NCI-H1105 (cell line): ENCODE results near the gene CADM1.
A peak's percentile ranks its signal among the peaks of the same experiment; 100 is the strongest.

Experiments
- DNase-seq: peaks from one replicate; lab custom pipeline; 2025; lab: John Stamatoyannopoulos, UW

CADM1 gene

GRCh38 chr11:115352805-115353485, 151.3 kb downstream of the CADM1 start:
- no peak for DNase-seq

- DNase-seq: no peak
Observed at GRCh38 chr11:115349335-115350017, 154.7 kb downstream of the CADM1 start.

- DNase-seq: peak; percentile 64
Observed at GRCh38 chr11:115348416-115348815, 155.8 kb downstream of the CADM1 start.

- peak; percentile 87 for DNase-seq
Observed at GRCh38 chr11:115347106-115347505, 157.1 kb downstream of the CADM1 start.

- DNase-seq: no peak
Observed at GRCh38 chr11:115345840-115346239, 158.4 kb downstream of the CADM1 start.

- no peak for DNase-seq
Observed at GRCh38 chr11:115345361-115345760, 158.9 kb downstream of the CADM1 start.

- DNase-seq: no peak
Observed at GRCh38 chr11:115344846-115345245, 159.4 kb downstream of the CADM1 start.

GRCh38 chr11:115342142-115342541, 162.1 kb downstream of the CADM1 start:
- no peak for DNase-seq

GRCh38 chr11:115340874-115341273, 163.3 kb downstream of the CADM1 start:
- no peak for DNase-seq

- DNase-seq: no peak
Observed at GRCh38 chr11:115338476-115338875, 165.7 kb downstream of the CADM1 start.

GRCh38 chr11:115334932-115335788, 169.1 kb downstream of the CADM1 start:
- DNase-seq: peak; percentile 24

GRCh38 chr11:115333949-115334348, 170.3 kb downstream of the CADM1 start:
- no peak for DNase-seq

- DNase-seq: no peak
Observed at GRCh38 chr11:115333121-115333520, 171.1 kb downstream of the CADM1 start.

- DNase-seq: no peak
Observed at GRCh38 chr11:115330684-115331482, 173.3 kb downstream of the CADM1 start.

GRCh38 chr11:115326526-115326925, 177.7 kb downstream of the CADM1 start:
- DNase-seq: no peak

- peak; percentile 51 for DNase-seq
Observed at GRCh38 chr11:115325523-115325922, 178.7 kb downstream of the CADM1 start.

- DNase-seq: peak; percentile 89
Observed at GRCh38 chr11:115324581-115325432, 179.4 kb downstream of the CADM1 start.

GRCh38 chr11:115322553-115323203, 181.5 kb downstream of the CADM1 start:
- DNase-seq: no peak

- DNase-seq: no peak
Observed at GRCh38 chr11:115321605-115322289, 182.5 kb downstream of the CADM1 start.
